GM18951 (cell line): ENCODE data around the gene PTTG1IP.

Experiments
- POLR2A ChIP-seq: IDR thresholded peaks from 4 replicates; pipeline ENCODE4 v1.6.1; 2011; ENCODE audit warnings: mild to moderate bottlenecking; ENCODE audit not compliant: insufficient read length, insufficient read depth; ENCODE audit errors: extremely low read depth
- in situ Hi-C: fragments of 300-500 bp; cut with MboI; formaldehyde crosslinking; loops from one replicate; pipeline ENCODE4 v1.12.0; 2022; ENCODE audit warnings: low sequenced_read_pairs, mixed read lengths, inconsistent platforms; ENCODE audit not compliant: unreplicated experiment

PTTG1IP gene

GRCh38 chr21:44850208-44850800 lies 23.2 kb downstream of the PTTG1IP start:
- TF ChIP-seq POLR2A = no peak
- in situ Hi-C loops = no loop called here

- no peak for TF ChIP-seq POLR2A
- in situ Hi-C loops = no loop called here
Measured at GRCh38 chr21:44849616-44850130, 23.8 kb downstream of the PTTG1IP start.

- in situ Hi-C loops = no loop called here
- no peak for TF ChIP-seq POLR2A
Measured at GRCh38 chr21:44848821-44849521, 24.5 kb downstream of the PTTG1IP start.

GRCh38 chr21:44847261-44848056 lies 26.0 kb downstream of the PTTG1IP start:
- no peak for TF ChIP-seq POLR2A

GRCh38 chr21:44846485-44847260 lies 26.8 kb downstream of the PTTG1IP start:
- in situ Hi-C loops = no loop called here
- no peak for TF ChIP-seq POLR2A

More at GRCh38 chr21:44847261-44848056, 26.0 kb downstream of the PTTG1IP start:
- in situ Hi-C loops = no loop called here

GRCh38 chr21:44846224-44846484 lies 27.3 kb downstream of the PTTG1IP start:
- in situ Hi-C loops = no loop called here
- TF ChIP-seq POLR2A = no peak

GRCh38 chr21:44845418-44846223 lies 27.9 kb downstream of the PTTG1IP start:
- TF ChIP-seq POLR2A = peak; percentile 39
- in situ Hi-C loops = no loop called here

GRCh38 chr21:44844256-44844655 lies 29.2 kb downstream of the PTTG1IP start:
- TF ChIP-seq POLR2A = no peak
- in situ Hi-C loops = no loop called here

GRCh38 chr21:44842721-44843445 lies 30.6 kb downstream of the PTTG1IP start:
- no peak for TF ChIP-seq POLR2A

GRCh38 chr21:44842087-44842486 lies 31.4 kb downstream of the PTTG1IP start:
- in situ Hi-C loops = no loop called here
- no peak for TF ChIP-seq POLR2A

More at GRCh38 chr21:44842721-44843445, 30.6 kb downstream of the PTTG1IP start:
- in situ Hi-C loops = no loop called here

GRCh38 chr21:44840771-44841170 lies 32.7 kb downstream of the PTTG1IP start:
- in situ Hi-C loops = no loop called here
- TF ChIP-seq POLR2A = no peak

GRCh38 chr21:44838951-44839350 lies 34.5 kb downstream of the PTTG1IP start:
- TF ChIP-seq POLR2A = no peak
- in situ Hi-C loops = no loop called here
